Measurements from ENCODE around the gene HNRNPCL1. TPM values are rescaled to one million over a fixed set of nuclear protein-coding genes. Genes with fewer than 3 reads are reported as not detected.

Gene HNRNPCL1
- total RNA-seq, 1 experiment from 2014 or later: not detected

DNA sequence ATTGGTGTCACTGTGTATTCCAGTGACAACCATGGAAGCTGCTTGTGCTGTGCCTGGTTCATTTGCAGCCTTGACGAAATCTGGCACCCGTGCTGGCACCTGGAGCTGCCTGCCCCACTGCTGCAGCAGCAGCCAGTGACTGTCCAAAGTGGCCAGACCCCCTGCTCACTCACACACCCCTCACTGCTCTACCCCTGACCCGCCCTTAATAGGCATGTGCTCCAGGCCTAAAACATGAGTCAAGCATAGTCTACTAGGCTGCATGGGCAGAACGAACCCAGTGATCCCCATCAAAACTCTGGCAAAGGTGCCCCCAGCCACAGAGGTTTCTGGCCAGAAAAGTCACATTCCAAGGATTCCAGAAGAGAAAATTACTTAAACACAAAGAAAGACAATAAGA lies 49.6 kb downstream of the HNRNPCL1 start:
- CTCF ChIA-PET: no interaction called here
- intact Hi-C loops (cut with micrococcal nuclease; ENCODE audit: unreplicated experiment): no loop called here

More for the DNA sequence above, 49.6 kb downstream of the HNRNPCL1 start:
- TF ChIP-seq, protein P1, sequence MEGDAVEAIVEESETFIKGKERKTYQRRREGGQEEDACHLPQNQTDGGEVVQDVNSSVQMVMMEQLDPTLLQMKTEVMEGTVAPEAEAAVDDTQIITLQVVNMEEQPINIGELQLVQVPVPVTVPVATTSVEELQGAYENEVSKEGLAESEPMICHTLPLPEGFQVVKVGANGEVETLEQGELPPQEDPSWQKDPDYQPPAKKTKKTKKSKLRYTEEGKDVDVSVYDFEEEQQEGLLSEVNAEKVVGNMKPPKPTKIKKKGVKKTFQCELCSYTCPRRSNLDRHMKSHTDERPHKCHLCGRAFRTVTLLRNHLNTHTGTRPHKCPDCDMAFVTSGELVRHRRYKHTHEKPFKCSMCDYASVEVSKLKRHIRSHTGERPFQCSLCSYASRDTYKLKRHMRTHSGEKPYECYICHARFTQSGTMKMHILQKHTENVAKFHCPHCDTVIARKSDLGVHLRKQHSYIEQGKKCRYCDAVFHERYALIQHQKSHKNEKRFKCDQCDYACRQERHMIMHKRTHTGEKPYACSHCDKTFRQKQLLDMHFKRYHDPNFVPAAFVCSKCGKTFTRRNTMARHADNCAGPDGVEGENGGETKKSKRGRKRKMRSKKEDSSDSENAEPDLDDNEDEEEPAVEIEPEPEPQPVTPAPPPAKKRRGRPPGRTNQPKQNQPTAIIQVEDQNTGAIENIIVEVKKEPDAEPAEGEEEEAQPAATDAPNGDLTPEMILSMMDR (IDR thresholded peaks at IDR 0.05; ENCODE audit: unreplicated experiment): no peak
- Mint-ChIP-seq H3K27me3 (ENCODE audit: unreplicated experiment) (peaks cover 47% of the 10 kb centered on the region), H3K36me3 (ENCODE audit: insufficient read depth, unreplicated experiment) (no peaks in the 10 kb centered on the region), H3K27ac (ENCODE audit: unreplicated experiment) (no peak overlapping the region), H3K4me3 (ENCODE audit: low read depth, unreplicated experiment) (no peak overlapping the region), H3K9me3 (ENCODE audit: low read depth, unreplicated experiment) (no peaks in the 10 kb centered on the region), H3K4me1 (ENCODE audit: low read depth, unreplicated experiment) (no peaks in the 10 kb centered on the region)
- no TSS peak for BruUV-seq (replicated peaks)
- no peak for DNase-seq

Other genes with a start within 250 kb of the HNRNPCL1 start
- 173 and 239 TPM in 2 replicates for gene DHRS3, start 230.5 kb downstream of the HNRNPCL1 start, total RNA-seq (2022)
- gene AADACL4, start 204.6 kb downstream of the HNRNPCL1 start, total RNA-seq (2022): not detected in 2 replicates
- gene AADACL3, start 132.6 kb downstream of the HNRNPCL1 start, total RNA-seq (2022): not detected in 2 replicates
- not detected in 2 replicates for gene CFAP107, start 102.5 kb downstream of the HNRNPCL1 start, total RNA-seq (2022)
- gene PRAMEF12, start 75.0 kb downstream of the HNRNPCL1 start, total RNA-seq (2022): not detected in 2 replicates
- gene PRAMEF1, start 57.3 kb downstream of the HNRNPCL1 start, total RNA-seq (2022): not detected in 2 replicates
- gene PRAMEF11, start 17.3 kb downstream of the HNRNPCL1 start, total RNA-seq (2022): not detected in 2 replicates
- gene PRAMEF2, start 8.4 kb upstream of the HNRNPCL1 start, total RNA-seq (2022): not detected in 2 replicates
- not detected in 2 replicates for gene PRAMEF4, start 37.5 kb upstream of the HNRNPCL1 start, total RNA-seq (2022)
- gene PRAMEF10, start 49.5 kb upstream of the HNRNPCL1 start, total RNA-seq (2022): not detected in 2 replicates
- not detected in 2 replicates for gene PRAMEF7, start 67.9 kb upstream of the HNRNPCL1 start, total RNA-seq (2022)
- not detected in 2 replicates for gene PRAMEF6, start 98.9 kb upstream of the HNRNPCL1 start, total RNA-seq (2022)
- gene PRAMEF27, start 207.9 kb upstream of the HNRNPCL1 start, total RNA-seq (2022): not detected in 2 replicates
- not detected in 2 replicates for gene HNRNPCL3, start 212.0 kb upstream of the HNRNPCL1 start, total RNA-seq (2022)
- gene PRAMEF25, start 222.1 kb upstream of the HNRNPCL1 start, total RNA-seq (2022): not detected in 2 replicates